K562 (cell line): ENCODE data around the gene ARL5C.

Source experiments
- EWSR1 ChIP-seq: fragments of 450-650 bp; IDR thresholded peaks from 2 replicates; pipeline ENCODE4 v1.6.1; 2018; ENCODE audit warnings: borderline replicate concordance, mild to moderate bottlenecking, low read depth, moderate library complexity; ENCODE audit not compliant: partially characterized antibody
- REST ChIP-seq, 2 experiments: fragments of 450-650 bp; formaldehyde crosslinking in 1 of 2; IDR thresholded peaks; 2 replicates each; pipeline versions ENCODE4 v1.4.0 to v1.6.1; 2014 to 2020; ENCODE audit warnings: mild to moderate bottlenecking in 2 of 2, borderline replicate concordance in 1 of 2, low read depth in 1 of 2
- TF ChIP-seq, protein P1 (sequence below): sonication (generic); formaldehyde crosslinking; IDR thresholded peaks from 2 replicates; pipeline ENCODE4 v1.9.0; 2022; ENCODE audit warnings: mild to moderate bottlenecking, missing genetic modification reagents
- TF ChIP-seq, protein P2 (sequence below), 3 experiments: IDR thresholded peaks in 2 of 3; conservative IDR thresholded peaks in 1 of 3; 2 replicates each; pipeline ENCODE4 v1.5.1; 2011 to 2012; ENCODE audit warnings: low read length in 3 of 3, mild to moderate bottlenecking in 3 of 3, control low read depth in 2 of 3, improper control_type of control experiment in 1 of 3, inconsistent platforms in 1 of 3, low read depth in 1 of 3, mixed read lengths in 1 of 3, moderate library complexity in 1 of 3; ENCODE audit not compliant: insufficient read depth in 2 of 3

- no peak for TF ChIP-seq REST (IDR thresholded peaks at IDR 0.05; ENCODE audit: borderline replicate concordance)
- no peak for TF ChIP-seq REST (CRISPR knock-in tag; IDR thresholded peaks at IDR 0.05; ENCODE audit: low read depth)
- TF ChIP-seq EWSR1: no peak
- TF ChIP-seq, protein P1, sequence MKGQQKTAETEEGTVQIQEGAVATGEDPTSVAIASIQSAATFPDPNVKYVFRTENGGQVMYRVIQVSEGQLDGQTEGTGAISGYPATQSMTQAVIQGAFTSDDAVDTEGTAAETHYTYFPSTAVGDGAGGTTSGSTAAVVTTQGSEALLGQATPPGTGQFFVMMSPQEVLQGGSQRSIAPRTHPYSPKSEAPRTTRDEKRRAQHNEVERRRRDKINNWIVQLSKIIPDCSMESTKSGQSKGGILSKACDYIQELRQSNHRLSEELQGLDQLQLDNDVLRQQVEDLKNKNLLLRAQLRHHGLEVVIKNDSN (CRISPR knock-in tag): no peak
- TF ChIP-seq, protein P2, sequence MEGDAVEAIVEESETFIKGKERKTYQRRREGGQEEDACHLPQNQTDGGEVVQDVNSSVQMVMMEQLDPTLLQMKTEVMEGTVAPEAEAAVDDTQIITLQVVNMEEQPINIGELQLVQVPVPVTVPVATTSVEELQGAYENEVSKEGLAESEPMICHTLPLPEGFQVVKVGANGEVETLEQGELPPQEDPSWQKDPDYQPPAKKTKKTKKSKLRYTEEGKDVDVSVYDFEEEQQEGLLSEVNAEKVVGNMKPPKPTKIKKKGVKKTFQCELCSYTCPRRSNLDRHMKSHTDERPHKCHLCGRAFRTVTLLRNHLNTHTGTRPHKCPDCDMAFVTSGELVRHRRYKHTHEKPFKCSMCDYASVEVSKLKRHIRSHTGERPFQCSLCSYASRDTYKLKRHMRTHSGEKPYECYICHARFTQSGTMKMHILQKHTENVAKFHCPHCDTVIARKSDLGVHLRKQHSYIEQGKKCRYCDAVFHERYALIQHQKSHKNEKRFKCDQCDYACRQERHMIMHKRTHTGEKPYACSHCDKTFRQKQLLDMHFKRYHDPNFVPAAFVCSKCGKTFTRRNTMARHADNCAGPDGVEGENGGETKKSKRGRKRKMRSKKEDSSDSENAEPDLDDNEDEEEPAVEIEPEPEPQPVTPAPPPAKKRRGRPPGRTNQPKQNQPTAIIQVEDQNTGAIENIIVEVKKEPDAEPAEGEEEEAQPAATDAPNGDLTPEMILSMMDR (IDR thresholded peaks at IDR 0.05 in 2 of 3, conservative IDR thresholded peaks at IDR 0.05 in 1 of 3; ENCODE audit: insufficient read depth in 2 of 3, low read depth in 1 of 3, low read length in 3 of 3): no peak
Measured at GRCh38 chr17:39187152-39187830, 21.3 kb upstream of the ARL5C start.
